ENCODE results near the gene CDH12.

CDH12 gene

DNA sequence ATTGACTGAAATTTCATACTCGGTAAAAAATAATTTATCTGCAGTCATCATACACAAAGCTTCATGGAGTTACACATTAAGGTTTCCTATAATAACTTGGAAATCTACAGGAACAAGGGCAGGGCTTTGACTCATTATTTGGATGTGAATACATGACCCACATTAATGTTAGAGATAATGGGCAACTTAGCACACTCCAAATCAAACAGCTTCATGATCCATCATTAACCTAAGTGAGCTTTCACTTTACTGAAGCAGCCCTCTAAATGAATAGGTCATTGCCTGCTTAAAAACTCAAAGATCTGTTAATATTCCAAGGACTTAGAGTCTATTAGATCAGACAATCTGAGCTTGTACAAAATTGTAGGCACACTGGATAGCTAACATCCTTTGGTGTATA lies 9.0 kb downstream of the CDH12 start:
- H3K4me3 ChIP-seq (ENCODE audit: control insufficient read depth, low read depth, low read length): no peak overlapping the region
- TF ChIP-seq, protein P1, sequence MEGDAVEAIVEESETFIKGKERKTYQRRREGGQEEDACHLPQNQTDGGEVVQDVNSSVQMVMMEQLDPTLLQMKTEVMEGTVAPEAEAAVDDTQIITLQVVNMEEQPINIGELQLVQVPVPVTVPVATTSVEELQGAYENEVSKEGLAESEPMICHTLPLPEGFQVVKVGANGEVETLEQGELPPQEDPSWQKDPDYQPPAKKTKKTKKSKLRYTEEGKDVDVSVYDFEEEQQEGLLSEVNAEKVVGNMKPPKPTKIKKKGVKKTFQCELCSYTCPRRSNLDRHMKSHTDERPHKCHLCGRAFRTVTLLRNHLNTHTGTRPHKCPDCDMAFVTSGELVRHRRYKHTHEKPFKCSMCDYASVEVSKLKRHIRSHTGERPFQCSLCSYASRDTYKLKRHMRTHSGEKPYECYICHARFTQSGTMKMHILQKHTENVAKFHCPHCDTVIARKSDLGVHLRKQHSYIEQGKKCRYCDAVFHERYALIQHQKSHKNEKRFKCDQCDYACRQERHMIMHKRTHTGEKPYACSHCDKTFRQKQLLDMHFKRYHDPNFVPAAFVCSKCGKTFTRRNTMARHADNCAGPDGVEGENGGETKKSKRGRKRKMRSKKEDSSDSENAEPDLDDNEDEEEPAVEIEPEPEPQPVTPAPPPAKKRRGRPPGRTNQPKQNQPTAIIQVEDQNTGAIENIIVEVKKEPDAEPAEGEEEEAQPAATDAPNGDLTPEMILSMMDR (conservative IDR thresholded peaks at IDR 0.05; ENCODE audit: control insufficient read depth, insufficient read depth, low read depth, low read length): no peak
- DNase-seq (ENCODE audit: low read depth): no peak

DNA sequence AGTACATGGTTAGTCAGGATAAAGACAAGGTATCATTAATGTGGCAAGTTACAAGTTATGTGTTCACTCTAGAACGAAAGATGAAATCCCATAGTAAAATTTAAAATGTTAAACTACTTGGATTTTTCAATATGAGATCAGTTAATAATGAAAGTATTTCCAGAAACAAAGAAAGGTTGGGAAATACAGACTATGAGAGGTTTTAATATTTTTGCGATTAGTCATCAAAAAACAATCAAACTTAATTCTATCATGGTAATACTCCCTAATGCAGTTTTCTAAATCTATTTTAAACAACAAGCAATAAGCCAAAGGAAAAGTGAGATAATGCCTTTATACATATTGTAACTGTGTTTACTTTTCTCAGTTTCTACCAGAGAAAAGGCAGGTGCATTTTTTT lies 10.6 kb downstream of the CDH12 start:
- no peak overlapping the region for H3K4me3 ChIP-seq (ENCODE audit: control insufficient read depth, low read depth, low read length)
- TF ChIP-seq, protein P1 (conservative IDR thresholded peaks at IDR 0.05; ENCODE audit: control insufficient read depth, insufficient read depth, low read depth, low read length): no peak
- no peak for DNase-seq (ENCODE audit: low read depth)

DNA sequence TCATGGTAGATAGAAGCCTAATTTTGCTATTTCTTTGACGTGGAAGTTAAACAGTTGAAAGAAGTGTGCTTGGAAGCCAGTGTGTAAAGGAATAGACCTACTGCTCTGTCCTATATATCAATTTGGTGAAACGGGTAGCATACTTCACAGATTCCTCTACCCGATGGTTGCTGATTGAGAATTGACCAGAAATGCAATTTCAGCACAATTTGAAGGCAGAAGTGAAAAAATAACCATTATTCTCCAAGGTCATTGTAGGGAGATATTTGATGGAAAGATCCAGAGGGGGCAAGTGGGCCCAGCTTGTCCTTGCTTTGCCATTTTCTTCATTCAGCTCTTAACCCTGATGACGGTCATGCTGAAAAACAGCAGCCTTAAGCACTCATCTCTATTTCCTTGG lies 15.3 kb downstream of the CDH12 start:
- H3K4me3 ChIP-seq (ENCODE audit: control insufficient read depth, low read depth, low read length): no peak overlapping the region
- no peak for DNase-seq (ENCODE audit: low read depth)
- TF ChIP-seq, protein P1 (conservative IDR thresholded peaks at IDR 0.05; ENCODE audit: control insufficient read depth, insufficient read depth, low read depth, low read length): no peak

DNA sequence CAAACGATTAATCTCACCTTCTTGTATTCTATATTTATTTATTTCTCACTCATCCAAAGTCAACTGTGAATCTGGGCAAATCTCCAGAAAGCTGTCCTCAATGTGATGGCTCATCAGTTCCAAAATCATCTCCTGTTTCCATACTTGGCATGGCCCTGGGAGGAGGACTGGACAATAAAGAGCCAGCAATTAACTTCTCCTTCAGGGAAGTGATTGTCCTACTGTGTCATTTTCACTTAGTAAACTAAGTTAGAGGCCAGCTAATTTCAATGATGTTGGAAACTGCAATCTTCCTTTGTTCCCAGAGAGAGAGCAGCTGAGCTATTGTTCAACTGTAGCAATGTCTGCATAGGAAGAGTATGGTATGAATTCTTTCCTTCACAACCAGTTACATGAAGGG lies 17.5 kb downstream of the CDH12 start:
- no peak for DNase-seq (ENCODE audit: low read depth)
- H3K4me3 ChIP-seq (ENCODE audit: control insufficient read depth, low read depth, low read length): no peak overlapping the region
- TF ChIP-seq, protein P1 (conservative IDR thresholded peaks at IDR 0.05; ENCODE audit: control insufficient read depth, insufficient read depth, low read depth, low read length): no peak

DNA sequence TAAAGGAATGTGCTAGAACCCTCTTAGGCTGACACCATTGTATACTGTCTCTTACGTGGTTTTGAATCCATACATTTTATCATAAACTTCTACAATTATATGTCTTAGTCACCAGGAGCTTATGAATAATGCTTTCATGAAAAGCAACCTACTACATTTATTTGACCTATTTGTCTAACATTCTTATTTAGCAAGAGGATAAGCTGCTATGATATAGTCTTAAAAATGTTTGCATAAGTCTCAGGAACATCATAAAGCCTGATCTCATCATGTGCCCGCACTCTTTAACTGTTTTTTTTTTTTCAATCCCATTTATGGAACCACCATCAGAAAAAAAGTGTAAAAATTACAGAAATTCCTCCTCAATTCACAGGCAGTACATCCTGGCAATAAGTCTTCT lies 59.7 kb downstream of the CDH12 start:
- TF ChIP-seq, protein P1 (conservative IDR thresholded peaks at IDR 0.05; ENCODE audit: control insufficient read depth, insufficient read depth, low read depth, low read length): no peak
- no peak for DNase-seq (ENCODE audit: low read depth)
- no peak overlapping the region for H3K4me3 ChIP-seq (ENCODE audit: control insufficient read depth, low read depth, low read length)

DNA sequence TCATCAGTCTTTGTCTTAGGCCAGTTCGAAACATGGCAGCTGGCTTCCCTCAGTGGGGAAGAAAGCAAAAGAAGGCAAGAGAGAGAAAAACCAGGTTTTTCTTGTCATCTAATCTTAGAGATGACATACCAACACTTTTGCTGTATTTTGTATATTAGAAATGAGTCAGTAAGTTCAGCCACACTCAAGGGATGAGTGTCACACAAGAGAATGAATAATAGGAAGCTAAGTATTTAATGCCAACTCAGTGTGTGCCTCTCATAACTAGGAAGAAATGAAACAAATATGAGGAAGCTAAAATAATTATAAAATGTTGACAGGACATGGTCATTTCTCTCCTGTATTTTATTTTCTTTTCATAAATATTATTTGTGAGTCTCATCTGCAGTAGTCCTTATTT lies 65.3 kb downstream of the CDH12 start:
- no peak for DNase-seq (ENCODE audit: low read depth)
- no peak overlapping the region for H3K4me3 ChIP-seq (ENCODE audit: control insufficient read depth, low read depth, low read length)
- TF ChIP-seq, protein P1 (conservative IDR thresholded peaks at IDR 0.05; ENCODE audit: control insufficient read depth, insufficient read depth, low read depth, low read length): no peak

DNA sequence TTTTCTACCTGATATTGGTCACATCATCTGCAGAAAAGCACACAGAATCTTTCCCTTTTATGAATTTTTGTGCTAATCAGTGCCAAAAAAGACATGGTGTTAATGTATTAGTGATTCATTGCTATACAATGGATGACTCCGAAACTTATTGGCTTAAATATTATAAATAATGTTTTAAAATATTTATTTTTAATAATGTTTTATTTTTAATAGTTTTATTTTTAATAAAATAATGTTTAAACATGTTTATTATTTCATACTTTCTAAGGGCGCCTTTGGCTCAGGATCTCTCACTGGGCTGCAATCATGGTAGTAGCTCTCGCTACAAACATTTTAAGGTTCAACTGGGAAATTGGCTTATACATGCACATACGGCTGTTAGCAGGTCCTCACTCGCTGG lies 65.7 kb downstream of the CDH12 start:
- no peak overlapping the region for H3K4me3 ChIP-seq (ENCODE audit: control insufficient read depth, low read depth, low read length)
- DNase-seq (ENCODE audit: low read depth): no peak
- TF ChIP-seq, protein P1 (conservative IDR thresholded peaks at IDR 0.05; ENCODE audit: control insufficient read depth, insufficient read depth, low read depth, low read length): no peak

Data from fibroblast of mammary gland (primary cell).